Activated CD8-positive, alpha-beta memory T cell treated with anti-CD3 and anti-CD28 coated beads for 4 hours (primary cell): ENCODE measurements around the gene PXDC1.
"Not testable (repeated sequence)": the region's sequence is repeated elsewhere in the genome, so short reads cannot be mapped to it uniquely, and the experiment has no call there.

Experiments
- DNase-seq, 2 donors: peaks; one replicate each; pipeline ENCODE4 v3.0.0-alpha.2; 2020; ENCODE audit warnings: low read depth in 2 of 2

Gene PXDC1

GRCh38 chr6:3782876-3783832, 31.6 kb upstream of the PXDC1 start:
- DNase-seq, result no peak

- DNase-seq, result no peak
Observed at GRCh38 chr6:3781504-3781903, 30.0 kb upstream of the PXDC1 start.

- no peak for DNase-seq
Observed at GRCh38 chr6:3779574-3779849, 28.0 kb upstream of the PXDC1 start.

- no peak for DNase-seq
Observed at GRCh38 chr6:3778701-3779573, 27.4 kb upstream of the PXDC1 start.

GRCh38 chr6:3777730-3778461, 26.4 kb upstream of the PXDC1 start:
- no peak for DNase-seq

- no peak for DNase-seq
Observed at GRCh38 chr6:3776881-3777507, 25.5 kb upstream of the PXDC1 start.

GRCh38 chr6:3775847-3776246, 24.3 kb upstream of the PXDC1 start:
- no peak for DNase-seq

- no peak for DNase-seq
Observed at GRCh38 chr6:3775386-3775785, 23.9 kb upstream of the PXDC1 start.

- no peak for DNase-seq
Observed at GRCh38 chr6:3773678-3774298, 22.3 kb upstream of the PXDC1 start.

GRCh38 chr6:3772127-3772999, 20.9 kb upstream of the PXDC1 start:
- not testable (repeated sequence) for DNase-seq

- no peak for DNase-seq
Observed at GRCh38 chr6:3771407-3772011, 20.0 kb upstream of the PXDC1 start.

GRCh38 chr6:3770023-3770720, 18.7 kb upstream of the PXDC1 start:
- no peak for DNase-seq

GRCh38 chr6:3769610-3770009, 18.1 kb upstream of the PXDC1 start:
- no peak for DNase-seq

GRCh38 chr6:3768502-3768901, 17.0 kb upstream of the PXDC1 start:
- DNase-seq, result no peak

- DNase-seq, result not testable (repeated sequence)
Observed at GRCh38 chr6:3767483-3767882, 16.0 kb upstream of the PXDC1 start.

- DNase-seq, result no peak
Observed at GRCh38 chr6:3766214-3766613, 14.7 kb upstream of the PXDC1 start.

- DNase-seq, result no peak
Observed at GRCh38 chr6:3765415-3765814, 13.9 kb upstream of the PXDC1 start.

GRCh38 chr6:3764516-3765335, 13.2 kb upstream of the PXDC1 start:
- DNase-seq, result no peak
